OCI-LY1 (cell line): Measurements from ENCODE around the gene BAD.

Source experiments
- H2AFZ ChIP-seq: fragments of 200-600 bp; sonication (generic), shearing (Covaris generic); 2 replicates; pipeline ENCODE4 v1.6.0; 2014; ENCODE audit warnings: antibody characterized with exemption, mild to moderate bottlenecking, low read length
- H3F3A ChIP-seq: fragments of 200-600 bp; sonication (generic), shearing (Covaris generic); 2 replicates; pipeline ENCODE4 v1.6.0; 2014; ENCODE audit warnings: mild to moderate bottlenecking, antibody characterized with exemption, low read length, moderate library complexity; ENCODE audit not compliant: insufficient read depth
- H3K27ac ChIP-seq: fragments of 200-600 bp; sonication (generic); 2 replicates; pipeline ENCODE4 v1.5.1; 2014; ENCODE audit warnings: low read length, mixed run types, mild to moderate bottlenecking, low read depth; ENCODE audit not compliant: poor library complexity, severe bottlenecking
- H3K27me3 ChIP-seq: fragments of 200-600 bp; sonication (generic); 2 replicates; pipeline ENCODE4 v1.6.0; 2014; ENCODE audit warnings: antibody characterized with exemption, mild to moderate bottlenecking, low read length, moderate library complexity; ENCODE audit not compliant: insufficient read depth
- H3K36me3 ChIP-seq: fragments of 200-600 bp; sonication (generic); 2 replicates; pipeline ENCODE4 v1.6.1; 2014; ENCODE audit warnings: mild to moderate bottlenecking, antibody characterized with exemption, low read length, moderate library complexity, mixed read lengths; ENCODE audit not compliant: insufficient read depth
- H3K4me1 ChIP-seq: fragments of 200-600 bp; sonication (generic); 2 replicates; pipeline ENCODE4 v1.5.1; 2014; ENCODE audit warnings: mild to moderate bottlenecking, low read length, moderate library complexity; ENCODE audit not compliant: insufficient read depth, severe bottlenecking
- H3K4me2 ChIP-seq: fragments of 200-600 bp; sonication (generic), shearing (Covaris generic); 2 replicates; pipeline ENCODE4 v1.6.1; 2014; ENCODE audit warnings: low read length
- H3K4me3 ChIP-seq: fragments of 200-600 bp; sonication (generic); 2 replicates; pipeline ENCODE4 v1.5.1; 2014; ENCODE audit warnings: low read length, low read depth, mild to moderate bottlenecking, mixed read lengths; ENCODE audit not compliant: poor library complexity, severe bottlenecking
- H3K79me2 ChIP-seq: fragments of 200-600 bp; shearing (Covaris generic); 2 replicates; pipeline ENCODE4 v1.6.1; 2016; ENCODE audit warnings: mixed run types, low read length, mixed read lengths; ENCODE audit not compliant: insufficient read depth
- H3K9ac ChIP-seq: fragments of 200-600 bp; sonication (generic), shearing (Covaris generic); 2 replicates; pipeline ENCODE4 v1.6.1; 2014; ENCODE audit warnings: mild to moderate bottlenecking, low read length, mixed read lengths
- H3K9me2 ChIP-seq: fragments of 200-600 bp; sonication (generic), shearing (Covaris generic); 2 replicates; pipeline ENCODE4 v1.6.1; 2014; ENCODE audit warnings: low read depth, mild to moderate bottlenecking, low read length, mixed read lengths
- H3K9me3 ChIP-seq: fragments of 200-600 bp; shearing (Covaris generic); 2 replicates; pipeline ENCODE4 v1.6.1; 2014; ENCODE audit warnings: low read length, mixed read lengths
- H4K20me1 ChIP-seq: fragments of 200-600 bp; sonication (generic), shearing (Covaris generic); 2 replicates; pipeline ENCODE4 v1.6.0; 2016; ENCODE audit warnings: mild to moderate bottlenecking, low read length; ENCODE audit not compliant: insufficient read depth
- EZH2 ChIP-seq: fragments of 200-600 bp; sonication (generic), shearing (Covaris generic); IDR thresholded peaks from 2 replicates; pipeline ENCODE4 v1.8.0; 2017; ENCODE audit warnings: borderline replicate concordance, mixed run types, mild to moderate bottlenecking, antibody characterized with exemption, low read length, moderate library complexity, mixed read lengths
- TF ChIP-seq, protein P1 (sequence below): fragments of 200-600 bp; sonication (generic), shearing (Covaris generic); IDR thresholded peaks from 2 replicates; pipeline ENCODE4 v1.5.1; 2017; ENCODE audit warnings: mild to moderate bottlenecking, antibody characterized with exemption, low read length, moderate library complexity, mixed read lengths

Gene BAD

DNA sequence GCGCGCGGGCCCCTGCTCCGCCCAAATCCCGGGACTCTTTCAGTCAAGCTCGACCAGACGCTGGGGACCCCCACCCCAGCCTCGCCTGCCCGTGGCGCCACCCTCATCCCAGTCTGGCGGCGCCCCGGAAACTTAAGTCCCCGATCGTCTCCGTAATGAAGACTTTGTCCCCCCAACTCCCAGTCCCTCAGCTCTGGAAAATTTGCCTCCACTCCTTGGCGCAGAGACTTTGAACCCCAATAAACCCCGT lies 32.8 kb downstream of the BAD start:
- Histone ChIP-seq H3K9ac (peak overlapping the region; percentile 79), H3K27ac (no peak overlapping the region), H3K9me2 (no peaks in the 10 kb centered on the region), H3K9me3 (no peaks in the 10 kb centered on the region), H3K4me3 (peak overlapping the region; percentile 71), H3K36me3 (0 out of 2 replicates have a peak, but pooled peaks cover 7% of the 10 kb centered on the region), H4K20me1 (no peaks in the 10 kb centered on the region), H3K27me3 (no peaks in the 10 kb centered on the region), H3K79me2 (no peaks in the 10 kb centered on the region), H2AFZ (no peak overlapping the region), H3F3A (0 out of 2 replicates have a peak, but pooled peaks cover 3% of the 10 kb centered on the region), H3K4me1 (peaks cover 38% of the 10 kb centered on the region), H3K4me2 (peak overlapping the region; percentile 91)
- TF ChIP-seq EZH2 = no peak
- TF ChIP-seq, protein P1, sequence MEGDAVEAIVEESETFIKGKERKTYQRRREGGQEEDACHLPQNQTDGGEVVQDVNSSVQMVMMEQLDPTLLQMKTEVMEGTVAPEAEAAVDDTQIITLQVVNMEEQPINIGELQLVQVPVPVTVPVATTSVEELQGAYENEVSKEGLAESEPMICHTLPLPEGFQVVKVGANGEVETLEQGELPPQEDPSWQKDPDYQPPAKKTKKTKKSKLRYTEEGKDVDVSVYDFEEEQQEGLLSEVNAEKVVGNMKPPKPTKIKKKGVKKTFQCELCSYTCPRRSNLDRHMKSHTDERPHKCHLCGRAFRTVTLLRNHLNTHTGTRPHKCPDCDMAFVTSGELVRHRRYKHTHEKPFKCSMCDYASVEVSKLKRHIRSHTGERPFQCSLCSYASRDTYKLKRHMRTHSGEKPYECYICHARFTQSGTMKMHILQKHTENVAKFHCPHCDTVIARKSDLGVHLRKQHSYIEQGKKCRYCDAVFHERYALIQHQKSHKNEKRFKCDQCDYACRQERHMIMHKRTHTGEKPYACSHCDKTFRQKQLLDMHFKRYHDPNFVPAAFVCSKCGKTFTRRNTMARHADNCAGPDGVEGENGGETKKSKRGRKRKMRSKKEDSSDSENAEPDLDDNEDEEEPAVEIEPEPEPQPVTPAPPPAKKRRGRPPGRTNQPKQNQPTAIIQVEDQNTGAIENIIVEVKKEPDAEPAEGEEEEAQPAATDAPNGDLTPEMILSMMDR = no peak

GRCh38 chr11:64251016-64251752 lies 33.3 kb downstream of the BAD start, which contains the start of gene PLCB3:
Gene PLCB3 (plus strand): TSS chr11:64251530. CDS start chr11:64251650, 120 bp downstream.
- no peaks in the 10 kb centered on the region for H3K9me3 ChIP-seq
- H3K9ac ChIP-seq = peak within 1 kb of the TSS; percentile 79
- H4K20me1 ChIP-seq = no peaks in the 10 kb centered on the region
- 0 out of 2 replicates have a peak, but pooled peaks cover 7% of the 10 kb centered on the region for H3K36me3 ChIP-seq
- peak within 1 kb of the TSS; percentile 71 for H3K4me3 ChIP-seq
- H3K79me2 ChIP-seq = no peaks in the 10 kb centered on the region
- 0 out of 2 replicates have a peak, but pooled peaks cover 3% of the 10 kb centered on the region for H3F3A ChIP-seq
- no peak for TF ChIP-seq EZH2
- TF ChIP-seq, protein P1 = peak; percentile 62
- H3K4me1 ChIP-seq = peaks cover 38% of the 10 kb centered on the region
- no peaks in the 10 kb centered on the region for H3K27me3 ChIP-seq
- no peaks in the 10 kb centered on the region for H3K9me2 ChIP-seq
- no peak within 1 kb of the TSS for H3K27ac ChIP-seq
- H2AFZ ChIP-seq = no peak within 1 kb of the TSS
- H3K4me2 ChIP-seq = peak within 1 kb of the TSS; percentile 93

GRCh38 chr11:64250415-64251015 lies 34.0 kb downstream of the BAD start:
- Histone ChIP-seq H3K9me3 (no peaks in the 10 kb centered on the region), H3K9me2 (no peaks in the 10 kb centered on the region), H3K4me3 (peak overlapping the region; percentile 71), H3K79me2 (no peaks in the 10 kb centered on the region; the same call in 1 of the 2 replicates), H3K9ac (peak overlapping the region; percentile 71), H2AFZ (no peak overlapping the region), H3K4me2 (peak overlapping the region; percentile 93), H3K36me3 (0 out of 2 replicates have a peak, but pooled peaks cover 7% of the 10 kb centered on the region), H4K20me1 (no peaks in the 10 kb centered on the region), H3K27ac (no peak overlapping the region), H3K27me3 (no peaks in the 10 kb centered on the region), H3F3A (0 out of 2 replicates have a peak, but pooled peaks cover 3% of the 10 kb centered on the region), H3K4me1 (peaks cover 39% of the 10 kb centered on the region)
- no peak for TF ChIP-seq EZH2
- TF ChIP-seq, protein P1 = no peak
